HG03135 (cell line): ENCODE data around the gene SLC16A13.
A peak's percentile ranks its signal among the peaks of the same experiment; 100 is the strongest.

Source experiments
- ATAC-seq: cut with Tn5 transposase; IDR thresholded peaks from one replicate; pipeline ENCODE4 v1.9.1; 2021; ENCODE audit warnings: mild to moderate bottlenecking, moderate library complexity; ENCODE audit not compliant: unreplicated experiment

Gene SLC16A13

DNA sequence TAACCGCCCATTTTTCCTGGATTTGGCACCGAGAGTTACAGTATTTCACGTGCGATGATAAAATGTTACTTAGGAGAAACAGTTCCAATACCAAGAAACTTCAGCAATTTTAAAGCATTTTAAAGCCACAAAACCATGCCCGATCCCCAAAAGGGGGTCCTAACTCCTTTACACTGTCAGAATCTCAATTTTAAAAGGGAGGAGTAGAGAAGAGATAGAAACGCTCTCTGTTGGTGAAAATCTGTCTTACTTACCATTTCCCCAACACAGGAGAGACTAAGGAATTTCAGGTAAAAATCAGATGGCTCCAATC is 23.9 kb upstream of the SLC16A13 start:
- ATAC-seq, result no peak

DNA sequence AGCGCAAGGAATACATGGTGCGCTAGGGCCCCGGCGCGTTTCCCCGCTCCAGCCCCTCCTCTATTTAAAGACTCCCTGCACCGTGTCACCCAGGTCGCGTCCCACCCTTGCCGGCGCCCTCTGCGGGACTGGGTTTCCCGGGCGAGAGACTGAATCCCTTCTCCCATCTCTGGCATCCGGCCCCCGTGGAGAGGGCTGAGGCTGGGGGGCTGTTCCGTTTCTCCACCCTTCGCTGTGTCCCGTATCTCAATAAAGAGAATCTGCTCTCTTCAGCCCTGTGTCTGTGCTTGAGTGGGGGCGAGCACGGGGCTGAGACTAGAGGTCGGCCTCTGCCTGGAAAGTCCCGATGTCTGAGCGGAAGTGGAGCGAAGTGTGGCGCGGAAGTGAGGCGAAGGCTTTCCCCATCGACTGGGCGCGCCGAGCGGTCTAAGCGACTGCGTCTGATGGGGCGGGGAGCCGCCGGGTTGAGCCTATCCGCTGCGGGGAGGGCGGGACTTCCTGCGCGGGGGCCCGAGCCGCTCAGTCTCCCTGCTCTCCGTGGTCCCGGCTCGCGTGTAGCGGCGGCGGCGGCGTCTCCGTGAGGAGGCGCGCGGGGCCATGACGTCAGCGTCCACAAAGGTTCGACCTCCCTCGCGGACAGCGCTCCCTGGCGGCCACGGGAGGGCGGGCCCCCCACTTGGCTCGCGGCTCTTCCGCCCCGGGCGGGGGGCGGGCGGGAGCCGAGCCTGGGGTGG is 21.4 kb upstream of the SLC16A13 start:
- peak; percentile 79 for ATAC-seq

DNA sequence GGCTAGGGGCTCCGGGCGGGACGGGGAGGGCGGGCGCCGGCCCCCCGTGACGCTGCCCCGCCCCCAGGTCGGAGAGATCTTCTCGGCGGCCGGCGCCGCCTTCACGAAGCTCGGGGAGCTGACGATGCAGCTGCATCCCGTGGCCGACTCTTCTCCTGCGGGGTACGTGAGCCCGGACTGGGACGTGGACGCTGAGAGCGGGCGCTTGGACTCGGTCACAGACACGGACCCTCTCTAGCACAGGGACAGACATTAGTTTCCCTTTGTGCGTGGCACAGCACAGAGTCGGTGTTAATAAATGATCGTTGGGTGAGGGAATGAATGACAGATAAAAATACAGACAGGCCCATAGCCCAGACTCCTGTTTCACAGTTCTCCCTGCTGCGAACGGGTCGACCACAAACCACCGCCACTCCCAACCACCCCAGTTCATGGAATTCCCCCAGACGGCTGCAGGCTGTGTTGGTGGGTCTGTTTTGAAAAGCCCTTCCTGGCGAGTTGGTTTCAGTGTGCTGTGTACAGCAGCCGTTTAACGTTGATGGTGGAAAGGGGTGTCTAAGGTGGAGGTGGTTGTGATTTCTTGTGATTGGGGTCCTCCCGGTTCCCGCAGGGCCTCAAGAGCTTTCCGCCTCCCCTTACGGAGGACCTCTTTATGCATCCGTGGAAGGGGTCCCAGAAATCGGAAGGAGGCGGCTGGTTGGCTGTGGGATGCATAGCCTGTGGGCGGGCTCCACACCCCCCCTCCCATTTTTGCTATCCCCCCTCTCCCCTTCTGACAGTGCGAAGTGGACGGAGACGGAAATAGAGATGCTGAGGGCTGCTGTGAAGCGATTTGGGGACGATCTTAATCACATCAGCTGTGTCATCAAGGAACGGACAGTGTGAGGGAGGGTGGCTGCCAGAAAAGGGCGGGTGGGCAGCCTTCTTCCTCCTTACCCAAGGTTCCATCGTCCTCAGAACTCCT is 20.5 kb upstream of the SLC16A13 start:
- ATAC-seq, result peak; percentile 20

DNA sequence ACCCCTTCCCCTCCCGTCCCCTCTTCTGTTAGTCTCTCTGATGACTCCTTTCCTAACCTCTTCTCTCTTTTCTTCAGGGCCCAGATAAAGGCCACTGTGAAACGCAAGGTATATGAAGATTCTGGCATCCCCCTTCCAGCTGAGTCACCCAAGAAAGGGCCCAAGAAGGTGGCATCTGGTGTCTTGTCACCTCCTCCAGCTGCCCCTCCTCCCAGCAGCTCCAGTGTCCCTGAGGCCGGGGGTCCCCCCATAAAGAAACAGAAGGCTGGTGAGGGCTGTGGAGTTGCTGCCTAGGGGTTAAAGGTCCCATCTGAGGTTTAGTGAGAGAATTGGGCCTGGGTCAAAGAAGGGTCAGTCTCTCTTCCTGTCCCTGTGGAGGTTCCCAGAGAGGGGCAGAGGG is 19.4 kb upstream of the SLC16A13 start:
- no peak for ATAC-seq

DNA sequence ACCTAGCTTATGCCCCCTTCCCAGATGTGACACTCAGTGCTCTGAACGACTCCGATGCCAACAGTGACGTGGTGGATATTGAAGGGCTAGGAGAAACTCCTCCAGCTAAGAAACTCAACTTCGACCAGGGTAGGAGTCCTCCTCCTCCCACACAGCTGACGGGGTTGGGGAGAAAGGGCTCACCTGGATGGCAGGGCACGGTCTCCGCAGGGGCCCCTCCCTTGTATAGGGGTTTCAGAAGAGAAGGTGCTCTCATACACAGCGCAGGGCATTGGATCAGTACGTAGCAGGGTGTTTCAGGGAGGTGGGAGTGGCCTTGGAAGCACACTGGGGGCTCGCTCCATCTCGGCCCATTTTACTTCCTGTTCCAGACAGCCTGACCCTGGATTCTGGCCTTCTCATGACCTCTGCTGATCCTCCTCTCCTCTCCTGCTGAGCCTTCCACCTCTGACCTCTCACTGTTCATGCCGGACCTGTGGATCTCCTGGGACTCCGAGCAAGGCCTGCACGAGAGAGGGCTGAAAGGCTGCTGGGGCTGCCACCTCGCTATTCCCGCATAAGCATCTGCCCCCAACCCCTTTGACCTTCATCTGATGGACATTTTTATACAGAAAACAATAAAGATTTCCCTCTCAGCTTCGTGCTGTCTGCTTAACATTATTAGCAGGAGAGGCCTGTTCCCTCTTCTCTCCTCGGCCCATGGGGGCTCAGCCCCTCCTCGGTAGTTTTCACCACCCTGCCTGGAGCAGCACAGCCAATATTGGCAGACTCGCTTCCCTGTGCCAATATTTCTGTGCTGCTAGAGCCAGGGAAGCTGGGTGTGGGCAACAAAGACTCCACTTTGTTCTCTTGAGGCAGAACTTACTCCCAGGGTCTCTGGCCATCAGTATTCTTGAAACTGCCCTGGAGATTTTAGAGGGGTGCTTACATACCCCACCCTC is 18.7 kb upstream of the SLC16A13 start:
- ATAC-seq, result no peak

DNA sequence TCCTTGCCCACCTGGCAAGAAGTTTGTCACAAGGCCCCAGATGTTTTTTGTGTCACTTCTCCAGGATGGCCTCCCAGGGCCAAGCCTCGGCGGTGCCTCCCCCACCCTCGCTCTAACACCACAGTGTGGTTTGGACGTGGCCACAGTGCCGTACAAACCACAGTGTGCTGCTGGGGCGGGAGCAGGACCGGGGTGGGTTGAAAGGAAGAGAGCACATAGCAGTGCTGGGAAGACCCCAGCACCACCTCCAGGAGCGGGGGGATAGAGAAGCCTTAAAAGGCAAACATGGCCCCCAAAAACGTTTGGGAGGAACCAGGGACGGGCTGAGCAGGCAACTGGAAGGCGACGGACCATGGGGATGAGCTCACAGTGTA is 18.0 kb upstream of the SLC16A13 start:
- ATAC-seq, result no peak

DNA sequence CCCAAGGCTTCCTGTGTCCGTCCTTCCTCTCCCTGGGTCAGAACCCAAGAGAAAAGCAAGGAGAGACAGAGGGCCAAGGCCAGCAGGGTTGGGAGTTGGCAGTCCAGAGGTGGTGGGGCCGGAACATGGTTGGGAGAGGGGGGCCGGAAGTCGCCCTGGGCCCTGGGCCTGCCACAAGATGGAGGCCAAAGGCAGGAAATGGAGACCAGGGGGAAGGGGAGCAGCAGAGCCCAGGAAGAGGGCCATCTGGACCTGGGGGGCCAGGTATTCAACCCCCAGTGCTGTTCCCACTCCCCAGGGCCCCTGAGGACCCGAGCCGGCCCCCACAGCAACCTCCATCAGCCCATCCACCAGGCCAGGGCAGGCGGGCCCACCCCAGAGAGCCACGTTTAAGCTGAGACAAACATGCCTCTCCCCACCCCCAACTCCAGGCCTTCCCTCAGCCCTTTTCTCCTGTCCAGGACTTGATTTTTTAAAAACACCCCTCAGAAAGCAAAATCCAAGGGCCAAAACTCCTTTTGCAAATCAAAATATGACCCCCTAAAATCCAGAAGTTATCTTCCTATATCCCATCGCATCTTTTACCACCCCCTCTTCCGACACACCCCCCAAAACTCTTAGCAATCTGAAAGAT is 17.4 kb upstream of the SLC16A13 start:
- ATAC-seq, result no peak

DNA sequence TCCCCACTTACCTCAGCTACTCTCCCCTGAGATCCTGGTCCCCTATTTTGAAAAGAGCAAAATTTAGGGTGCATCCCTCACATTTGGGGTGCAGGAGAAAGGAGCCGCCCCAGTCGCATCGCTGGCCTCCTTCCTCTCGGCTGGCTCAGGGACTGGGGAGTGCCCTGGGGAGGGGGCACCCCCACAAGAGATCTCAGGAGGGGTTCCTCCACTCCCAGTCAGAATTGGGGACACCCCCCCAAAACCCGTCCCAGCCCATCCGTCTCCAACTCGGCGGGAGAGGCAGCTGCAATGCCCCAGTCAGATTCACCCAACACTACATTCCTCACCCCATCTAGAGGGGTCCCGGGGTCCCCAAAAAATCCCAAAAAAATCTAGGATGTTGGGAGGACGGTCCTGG is 16.4 kb upstream of the SLC16A13 start:
- ATAC-seq, result no peak

DNA sequence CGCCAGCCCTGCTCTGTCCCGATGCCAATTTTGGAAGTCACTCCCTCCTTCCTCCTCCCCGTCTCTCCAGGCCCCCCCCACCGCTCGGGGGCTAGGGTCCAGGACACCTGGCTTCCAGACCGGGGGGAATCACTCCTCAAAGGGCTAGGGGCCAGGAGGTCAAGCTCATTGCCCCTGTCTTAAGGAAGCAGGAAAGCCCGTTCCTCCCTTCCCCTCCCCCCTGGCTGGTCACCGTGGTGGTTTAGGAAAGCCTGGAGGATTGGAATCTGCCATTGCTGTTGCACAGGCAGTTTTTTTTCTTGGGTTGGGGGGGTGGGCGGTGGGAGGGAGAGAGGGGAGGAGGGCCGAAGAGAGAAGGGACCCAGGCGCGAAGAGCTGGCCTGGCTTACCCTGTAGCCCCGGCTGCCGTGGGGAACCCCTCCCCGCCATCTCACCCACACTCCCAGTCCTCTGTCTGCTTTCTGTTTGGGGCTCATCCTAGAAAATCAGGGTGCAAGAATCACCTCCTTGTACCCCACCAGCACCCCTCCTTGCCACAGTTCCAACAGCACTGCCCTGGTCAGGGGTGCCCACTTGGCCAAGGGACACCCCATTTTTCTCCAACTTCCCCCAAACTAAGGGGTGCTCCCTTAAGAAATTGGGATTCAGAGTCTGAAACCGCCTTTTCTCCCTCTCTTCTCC is 15.8 kb upstream of the SLC16A13 start:
- ATAC-seq, result no peak

DNA sequence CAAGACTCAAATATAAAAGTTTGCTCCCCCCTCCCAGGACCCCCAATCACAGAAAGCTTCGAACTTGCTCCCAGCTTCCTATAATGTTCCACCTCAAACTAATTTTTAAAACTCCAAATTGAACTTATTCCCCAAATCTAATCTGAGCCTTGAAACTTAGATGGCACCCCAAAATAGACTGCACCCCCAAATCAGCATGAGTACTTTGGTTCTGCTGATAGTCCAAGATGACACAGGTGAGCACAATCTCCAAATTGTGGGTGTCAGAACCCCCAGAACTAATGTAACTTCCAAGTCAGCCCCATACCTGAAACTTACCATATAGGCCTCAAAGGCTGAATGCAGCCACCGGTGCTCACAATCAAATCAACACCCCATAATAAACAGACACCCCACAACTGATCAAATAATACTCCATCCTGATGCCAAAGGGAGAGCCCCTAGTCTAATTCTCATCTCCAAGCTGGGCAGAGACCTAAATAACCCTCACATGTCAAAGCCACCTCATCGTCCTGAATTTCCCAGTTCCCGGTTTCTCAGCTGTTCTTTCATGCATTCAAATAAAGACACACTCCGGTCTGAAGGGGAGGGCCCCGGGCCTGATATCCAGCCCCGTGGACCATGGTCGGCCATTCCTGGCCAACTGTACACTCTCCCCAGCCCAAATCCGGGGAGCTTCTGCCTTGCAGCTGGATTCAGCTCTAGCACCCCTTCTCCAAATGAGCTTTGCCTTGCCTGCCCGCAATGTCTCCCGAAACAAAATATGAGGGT is 14.7 kb upstream of the SLC16A13 start:
- no peak for ATAC-seq

DNA sequence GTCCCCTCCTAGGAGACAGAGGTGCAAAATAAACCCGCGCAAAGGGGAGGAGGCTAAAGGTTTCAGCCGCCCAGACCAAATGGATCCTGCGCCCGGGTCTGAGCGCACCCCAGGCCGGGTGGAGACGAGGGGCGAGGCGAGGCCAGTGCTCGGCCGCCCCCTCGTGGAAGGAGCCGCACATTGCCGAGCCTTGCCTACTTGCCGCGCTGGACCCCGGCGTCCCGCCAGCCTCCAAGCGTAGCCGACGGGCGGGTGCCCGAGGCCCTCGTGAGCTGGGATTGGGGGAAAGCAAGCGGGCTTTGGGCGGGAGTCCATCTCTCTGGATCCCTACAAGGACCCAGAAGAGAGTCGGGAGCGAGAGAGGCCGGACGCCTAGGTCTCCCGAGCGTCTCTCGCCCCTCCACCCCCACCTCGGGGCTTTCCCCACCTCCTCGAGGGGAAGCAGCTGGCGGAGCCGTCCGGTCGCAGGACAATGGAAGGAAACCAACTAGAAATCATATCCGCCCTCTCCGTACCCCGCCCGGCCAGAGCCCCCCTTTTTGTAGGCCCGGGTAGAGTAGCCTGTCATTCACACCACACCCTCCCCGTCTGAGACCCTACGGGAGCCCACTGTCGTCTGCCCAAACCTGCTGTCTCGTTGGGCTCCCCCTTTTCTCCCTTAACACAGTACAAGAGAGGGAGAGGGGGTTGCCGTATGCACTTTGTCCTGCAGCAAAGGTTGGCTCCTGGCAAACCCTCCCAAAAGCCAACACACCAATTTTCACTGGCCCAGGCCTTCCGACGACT is 13.6 kb upstream of the SLC16A13 start:
- ATAC-seq, result no peak

DNA sequence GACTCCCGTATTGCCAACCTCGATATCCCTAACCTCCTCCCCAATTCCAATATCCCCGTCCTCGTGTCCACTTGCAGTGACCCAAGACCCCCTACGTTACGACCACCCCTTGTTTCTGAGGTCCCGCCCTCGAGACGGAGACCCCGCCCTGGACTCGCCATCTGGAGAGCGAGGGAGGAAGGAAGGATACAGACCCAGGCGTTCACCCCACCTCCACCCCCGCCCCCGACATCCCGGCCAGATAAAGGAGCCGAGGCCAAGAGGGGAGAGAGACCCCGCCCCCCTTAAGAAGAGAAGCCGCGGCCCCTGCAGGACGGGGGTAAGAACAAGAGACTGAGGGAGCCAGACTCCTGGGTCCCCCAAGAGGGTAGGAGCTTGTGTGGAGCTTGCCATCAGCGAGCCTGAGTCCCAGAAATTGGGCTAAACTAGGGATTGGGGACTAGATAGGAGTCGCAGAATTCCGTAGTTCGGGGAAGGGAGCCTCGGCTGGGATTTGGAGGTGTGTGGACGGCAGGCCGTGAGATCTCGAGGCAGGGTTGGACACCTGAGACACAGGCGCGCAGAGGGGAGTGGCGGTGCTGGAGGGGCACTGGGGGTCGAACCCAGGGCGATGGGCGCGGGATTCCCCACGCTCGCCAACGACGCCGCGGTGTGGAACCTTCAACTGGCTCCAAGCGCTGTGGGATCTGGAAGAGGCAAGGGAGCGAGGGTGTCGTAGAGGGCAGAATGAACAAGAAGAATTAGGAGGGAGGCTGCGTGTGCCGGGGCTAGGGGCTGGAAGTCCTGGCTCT is 12.8 kb upstream of the SLC16A13 start, which contains the start of gene BCL6B:
Gene BCL6B, plus strand, starts transcription at position 270 of the 791 bp plus-strand sequence. CDS start 622 bp downstream, outside the sequence.
- no peak for ATAC-seq

DNA sequence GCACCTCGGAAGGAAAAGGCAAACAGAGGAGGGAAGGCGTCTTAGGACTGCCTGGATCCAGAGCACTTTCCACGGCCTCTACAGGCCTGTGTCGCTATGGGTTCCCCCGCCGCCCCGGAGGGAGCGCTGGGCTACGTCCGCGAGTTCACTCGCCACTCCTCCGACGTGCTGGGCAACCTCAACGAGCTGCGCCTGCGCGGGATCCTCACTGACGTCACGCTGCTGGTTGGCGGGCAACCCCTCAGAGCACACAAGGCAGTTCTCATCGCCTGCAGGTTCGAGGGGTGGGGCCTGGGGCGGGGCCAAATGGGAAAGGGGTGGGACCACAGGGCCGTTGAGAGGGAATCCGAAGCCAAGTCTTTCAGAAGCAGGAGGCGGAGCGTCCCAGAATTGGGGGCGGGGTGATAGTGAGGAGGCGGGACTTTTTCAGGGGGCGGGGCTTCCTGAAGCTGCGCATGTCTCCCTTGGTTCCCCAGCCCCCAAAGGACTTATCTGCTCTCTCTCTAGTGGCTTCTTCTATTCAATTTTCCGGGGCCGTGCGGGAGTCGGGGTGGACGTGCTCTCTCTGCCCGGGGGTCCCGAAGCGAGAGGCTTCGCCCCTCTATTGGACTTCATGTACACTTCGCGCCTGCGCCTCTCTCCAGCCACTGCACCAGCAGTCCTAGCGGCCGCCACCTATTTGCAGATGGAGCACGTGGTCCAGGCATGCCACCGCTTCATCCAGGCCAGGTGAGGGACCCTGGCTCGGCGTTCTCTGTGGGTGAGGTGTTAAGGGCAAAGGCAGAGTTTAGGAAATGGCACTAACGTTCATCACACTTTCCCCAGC is 12.0 kb upstream of the SLC16A13 start:
- ATAC-seq, result peak; percentile 34

DNA sequence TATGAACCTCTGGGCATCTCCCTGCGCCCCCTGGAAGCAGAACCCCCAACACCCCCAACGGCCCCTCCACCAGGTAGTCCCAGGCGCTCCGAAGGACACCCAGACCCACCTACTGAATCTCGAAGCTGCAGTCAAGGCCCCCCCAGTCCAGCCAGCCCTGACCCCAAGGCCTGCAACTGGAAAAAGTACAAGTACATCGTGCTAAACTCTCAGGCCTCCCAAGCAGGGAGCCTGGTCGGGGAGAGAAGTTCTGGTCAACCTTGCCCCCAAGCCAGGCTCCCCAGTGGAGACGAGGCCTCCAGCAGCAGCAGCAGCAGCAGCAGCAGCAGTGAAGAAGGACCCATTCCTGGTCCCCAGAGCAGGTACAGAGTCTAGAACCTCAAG is 11.4 kb upstream of the SLC16A13 start:
- no peak for ATAC-seq

DNA sequence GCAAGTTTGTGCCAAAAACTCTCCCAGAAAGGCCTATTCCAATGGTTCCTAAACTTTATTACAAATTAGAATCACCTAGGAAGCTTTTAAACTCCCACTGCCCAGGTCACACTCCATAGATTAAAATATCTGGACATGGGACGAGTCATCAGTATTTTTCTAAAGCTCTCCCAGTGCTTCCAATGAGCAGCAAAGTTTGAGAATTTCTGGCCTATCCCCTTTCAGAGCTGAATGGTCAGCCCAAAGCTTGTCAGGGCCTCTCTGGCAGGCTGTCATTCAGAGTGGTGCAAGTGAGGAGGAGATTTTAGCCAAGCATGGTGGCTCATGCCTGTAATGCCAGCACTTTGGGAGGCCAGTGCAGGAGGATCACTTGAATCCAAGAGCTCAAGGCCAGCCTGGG is 10.6 kb upstream of the SLC16A13 start:
- ATAC-seq, result no peak

DNA sequence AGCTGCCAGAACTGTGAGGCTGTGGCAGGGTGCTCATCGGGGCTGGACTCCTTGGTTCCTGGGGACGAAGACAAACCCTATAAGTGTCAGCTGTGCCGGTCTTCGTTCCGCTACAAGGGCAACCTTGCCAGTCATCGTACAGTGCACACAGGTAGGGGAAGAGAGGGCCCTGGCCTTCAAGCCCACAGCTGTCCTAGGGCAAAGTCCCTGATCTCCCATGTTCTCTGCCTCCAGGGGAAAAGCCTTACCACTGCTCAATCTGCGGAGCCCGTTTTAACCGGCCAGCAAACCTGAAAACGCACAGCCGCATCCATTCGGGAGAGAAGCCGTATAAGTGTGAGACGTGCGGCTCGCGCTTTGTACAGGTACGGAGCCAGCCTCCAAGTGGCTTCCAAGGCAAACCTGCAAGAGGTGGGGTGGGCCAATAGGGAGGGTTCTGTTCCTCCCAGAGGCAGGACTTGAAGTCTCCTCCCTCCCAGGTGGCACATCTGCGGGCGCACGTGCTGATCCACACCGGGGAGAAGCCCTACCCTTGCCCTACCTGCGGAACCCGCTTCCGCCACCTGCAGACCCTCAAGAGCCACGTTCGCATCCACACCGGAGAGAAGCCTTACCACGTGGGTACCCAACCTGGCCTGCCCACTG is 9.2 kb upstream of the SLC16A13 start:
- no peak for ATAC-seq
